ENCODE results near the gene TSGA10IP.

DNA sequence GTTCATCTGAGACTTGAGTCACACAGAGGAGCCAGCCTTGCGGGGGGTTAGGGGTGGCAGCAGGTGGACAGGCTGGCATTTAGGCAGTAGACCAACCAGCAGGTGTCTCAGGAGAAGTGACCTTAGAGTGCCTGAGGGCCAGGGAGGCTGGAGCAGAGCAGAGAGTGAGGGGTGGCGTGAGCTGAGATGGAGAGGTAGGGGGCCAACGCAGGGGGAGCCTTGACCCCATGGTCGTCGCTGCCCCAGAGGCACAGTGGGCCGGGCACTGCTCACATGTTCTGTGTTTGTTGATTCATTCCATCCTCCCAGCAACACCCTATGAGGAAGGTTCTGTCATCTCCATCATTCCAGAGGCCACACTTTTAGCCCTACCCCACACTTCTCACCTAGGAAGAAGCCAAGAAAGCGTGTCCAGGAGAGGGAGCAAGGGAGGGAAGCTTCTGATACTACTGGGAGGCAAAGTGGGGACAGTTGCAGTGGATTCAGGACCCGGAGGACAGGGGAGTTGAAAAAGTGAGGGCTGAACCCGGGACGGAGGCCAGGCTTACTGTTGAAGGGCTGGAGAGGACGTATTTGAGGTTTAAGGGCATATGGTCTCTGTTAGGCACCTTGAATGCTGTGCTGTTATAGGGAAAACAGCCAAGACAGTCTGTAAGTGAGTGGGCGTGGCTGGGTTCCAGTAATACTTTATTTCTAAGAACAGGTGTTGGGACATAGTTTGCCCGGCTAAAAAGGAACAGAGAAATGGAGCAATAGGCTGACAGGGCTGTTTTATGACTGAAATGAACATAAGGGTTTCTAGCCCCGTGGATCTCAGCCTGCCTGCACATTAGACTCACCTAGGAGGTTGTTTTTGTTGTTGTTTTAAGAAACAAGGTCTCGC is 23.6 kb downstream of the TSGA10IP start:
- TF ChIP-seq CTCF (IDR thresholded peaks at IDR 0.05 in 2 of 3, conservative IDR thresholded peaks at IDR 0.05 in 1 of 3; ENCODE audit: borderline replicate concordance in 1 of 3, insufficient read depth in 1 of 3, low read depth in 2 of 3, low read length in 2 of 3) (no peak), POLR2A (IDR thresholded peaks at IDR 0.05; ENCODE audit: borderline replicate concordance, extremely low read depth, insufficient read depth, insufficient read length) (no peak), CEBPB (IDR thresholded peaks at IDR 0.05; ENCODE audit: low read depth) (no peak), FOSL1 (IDR thresholded peaks at IDR 0.05; ENCODE audit: low read depth) (no peak)
